HEK293T (cell line): ENCODE results near the gene KIF16B.

ENCODE experiments used
- ARNT ChIP-seq: fragments of 450-650 bp; IDR thresholded peaks from 2 replicates; pipeline ENCODE4 v1.6.1; 2017; ENCODE audit warnings: mild to moderate bottlenecking
- BHLHE40 ChIP-seq: fragments of 450-650 bp; IDR thresholded peaks from 2 replicates; pipeline ENCODE4 v1.6.1; 2016; ENCODE audit warnings: mild to moderate bottlenecking, moderate library complexity, borderline replicate concordance
- ELF4 ChIP-seq: fragments of 450-650 bp; IDR thresholded peaks from 2 replicates; pipeline ENCODE4 v1.6.1; 2017; ENCODE audit warnings: antibody characterized with exemption
- FOXA1 ChIP-seq: fragments of 450-650 bp; IDR thresholded peaks from 2 replicates; pipeline ENCODE4 v1.6.1; 2016; ENCODE audit warnings: mild to moderate bottlenecking
- FOXK2 ChIP-seq: fragments of 450-650 bp; IDR thresholded peaks from 2 replicates; pipeline ENCODE4 v1.6.1; 2016; ENCODE audit warnings: mild to moderate bottlenecking
- FOXM1 ChIP-seq: fragments of 450-650 bp; IDR thresholded peaks from 2 replicates; pipeline ENCODE4 v1.6.1; 2017; ENCODE audit warnings: mild to moderate bottlenecking, borderline replicate concordance
- L3MBTL2 ChIP-seq: fragments of 450-650 bp; conservative IDR thresholded peaks from 2 replicates; pipeline ENCODE4 v1.6.1; 2016; ENCODE audit warnings: mild to moderate bottlenecking
- LEF1 ChIP-seq: fragments of 450-650 bp; IDR thresholded peaks from 2 replicates; pipeline ENCODE4 v1.6.1; 2017; ENCODE audit warnings: mild to moderate bottlenecking, borderline replicate concordance
- NFRKB ChIP-seq: fragments of 450-650 bp; IDR thresholded peaks from 2 replicates; pipeline ENCODE4 v1.6.1; 2016; ENCODE audit warnings: mild to moderate bottlenecking, moderate library complexity
- SP1 ChIP-seq: fragments of 450-650 bp; IDR thresholded peaks from 2 replicates; pipeline ENCODE4 v1.6.1; 2017
- TARDBP ChIP-seq: fragments of 450-650 bp; IDR thresholded peaks from 2 replicates; pipeline ENCODE4 v1.6.1; 2016
- ZNF384 ChIP-seq: fragments of 450-650 bp; IDR thresholded peaks from 2 replicates; pipeline ENCODE4 v1.6.1; 2016

- no peak for TF ChIP-seq FOXA1
- no peak for TF ChIP-seq L3MBTL2
- TF ChIP-seq SP1: no peak
- TF ChIP-seq BHLHE40: no peak
- TF ChIP-seq LEF1: no peak
- TF ChIP-seq TARDBP: no peak
- TF ChIP-seq FOXK2: no peak
- no peak for TF ChIP-seq FOXM1
- no peak for TF ChIP-seq NFRKB
- no peak for TF ChIP-seq ARNT
- TF ChIP-seq ELF4: no peak
- TF ChIP-seq ZNF384: no peak
Measured at GRCh38 chr20:16295534-16295933, 277.7 kb downstream of the KIF16B start.
